Measurements from ENCODE around the gene USP48. TPM values are rescaled to one million over a fixed set of nuclear protein-coding genes. Genes with fewer than 3 reads are reported as not detected.

The USP48 gene
- polyA plus RNA-seq, 2 of the 4 experiments (the other 2 are of a cell fraction): 22.8 to 27.4 TPM

GRCh38 chr1:21799730-21800129 lies 16.8 kb upstream of the USP48 start:
- no peak for ATAC-seq
- H3K27ac ChIP-seq: no peak overlapping the region
- 0 out of 3 replicates have a peak, but pooled peaks cover 4% of the 10 kb centered on the region for H3K4me1 ChIP-seq
- no peaks in the 10 kb centered on the region; the same call in 2 of the 3 replicates for H3K9me3 ChIP-seq
- DNase-seq (ENCODE audit: low read depth in 1 of 2, low spot score in 1 of 2): no peak
- no peak for TF ChIP-seq CBX8 (IDR thresholded peaks at IDR 0.05)
- TF ChIP-seq, protein P1, sequence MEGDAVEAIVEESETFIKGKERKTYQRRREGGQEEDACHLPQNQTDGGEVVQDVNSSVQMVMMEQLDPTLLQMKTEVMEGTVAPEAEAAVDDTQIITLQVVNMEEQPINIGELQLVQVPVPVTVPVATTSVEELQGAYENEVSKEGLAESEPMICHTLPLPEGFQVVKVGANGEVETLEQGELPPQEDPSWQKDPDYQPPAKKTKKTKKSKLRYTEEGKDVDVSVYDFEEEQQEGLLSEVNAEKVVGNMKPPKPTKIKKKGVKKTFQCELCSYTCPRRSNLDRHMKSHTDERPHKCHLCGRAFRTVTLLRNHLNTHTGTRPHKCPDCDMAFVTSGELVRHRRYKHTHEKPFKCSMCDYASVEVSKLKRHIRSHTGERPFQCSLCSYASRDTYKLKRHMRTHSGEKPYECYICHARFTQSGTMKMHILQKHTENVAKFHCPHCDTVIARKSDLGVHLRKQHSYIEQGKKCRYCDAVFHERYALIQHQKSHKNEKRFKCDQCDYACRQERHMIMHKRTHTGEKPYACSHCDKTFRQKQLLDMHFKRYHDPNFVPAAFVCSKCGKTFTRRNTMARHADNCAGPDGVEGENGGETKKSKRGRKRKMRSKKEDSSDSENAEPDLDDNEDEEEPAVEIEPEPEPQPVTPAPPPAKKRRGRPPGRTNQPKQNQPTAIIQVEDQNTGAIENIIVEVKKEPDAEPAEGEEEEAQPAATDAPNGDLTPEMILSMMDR (IDR thresholded peaks at IDR 0.05): no peak
- TF ChIP-seq, protein P2, sequence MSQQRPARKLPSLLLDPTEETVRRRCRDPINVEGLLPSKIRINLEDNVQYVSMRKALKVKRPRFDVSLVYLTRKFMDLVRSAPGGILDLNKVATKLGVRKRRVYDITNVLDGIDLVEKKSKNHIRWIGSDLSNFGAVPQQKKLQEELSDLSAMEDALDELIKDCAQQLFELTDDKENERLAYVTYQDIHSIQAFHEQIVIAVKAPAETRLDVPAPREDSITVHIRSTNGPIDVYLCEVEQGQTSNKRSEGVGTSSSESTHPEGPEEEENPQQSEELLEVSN (IDR thresholded peaks at IDR 0.05; ENCODE audit: borderline replicate concordance, low read depth): no peak
- TF ChIP-seq, protein P3, sequence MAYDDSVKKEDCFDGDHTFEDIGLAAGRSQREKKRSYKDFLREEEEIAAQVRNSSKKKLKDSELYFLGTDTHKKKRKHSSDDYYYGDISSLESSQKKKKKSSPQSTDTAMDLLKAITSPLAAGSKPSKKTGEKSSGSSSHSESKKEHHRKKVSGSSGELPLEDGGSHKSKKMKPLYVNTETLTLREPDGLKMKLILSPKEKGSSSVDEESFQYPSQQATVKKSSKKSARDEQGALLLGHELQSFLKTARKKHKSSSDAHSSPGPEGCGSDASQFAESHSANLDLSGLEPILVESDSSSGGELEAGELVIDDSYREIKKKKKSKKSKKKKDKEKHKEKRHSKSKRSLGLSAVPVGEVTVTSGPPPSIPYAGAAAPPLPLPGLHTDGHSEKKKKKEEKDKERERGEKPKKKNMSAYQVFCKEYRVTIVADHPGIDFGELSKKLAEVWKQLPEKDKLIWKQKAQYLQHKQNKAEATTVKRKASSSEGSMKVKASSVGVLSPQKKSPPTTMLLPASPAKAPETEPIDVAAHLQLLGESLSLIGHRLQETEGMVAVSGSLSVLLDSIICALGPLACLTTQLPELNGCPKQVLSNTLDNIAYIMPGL (CRISPR knock-in tag; IDR thresholded peaks at IDR 0.05; ENCODE audit: borderline replicate concordance): no peak
- TF ChIP-seq HDAC2 (IDR thresholded peaks at IDR 0.05): no peak
- TF ChIP-seq CHD2 (IDR thresholded peaks at IDR 0.05; ENCODE audit: low read length, partially characterized antibody): no peak
- TF ChIP-seq TFCP2L1 (CRISPR knock-in tag; IDR thresholded peaks at IDR 0.05): no peak
- no peak for TF ChIP-seq CHD4 (IDR thresholded peaks at IDR 0.05; ENCODE audit: borderline replicate concordance)
- no peak for TF ChIP-seq SREBF2 (IDR thresholded peaks at IDR 0.05)
- no peak for TF ChIP-seq ATOH8 (CRISPR knock-in tag; IDR thresholded peaks at IDR 0.05; ENCODE audit: low read depth)
- TF ChIP-seq RAD21 (conservative IDR thresholded peaks at IDR 0.05 in 1 of 2, IDR thresholded peaks at IDR 0.05 in 1 of 2): no peak
- H3K4me2 ChIP-seq: no peak overlapping the region
- WGBS (ENCODE audit: missing lambda C conversion rate): 87% methylated on average over 5 of the region's 5 CpGs
- ChIA-PET POLR2A (no interaction called here), CTCF (interaction anchor here (1.0 kb wide), 1 partner anchor 28 kb away, joined by 4 read pairs; no protein-coding TSS in a partner anchor)
- no peak overlapping the region for H3K4me3 ChIP-seq
- FAIRE-seq: no peak

DNA sequence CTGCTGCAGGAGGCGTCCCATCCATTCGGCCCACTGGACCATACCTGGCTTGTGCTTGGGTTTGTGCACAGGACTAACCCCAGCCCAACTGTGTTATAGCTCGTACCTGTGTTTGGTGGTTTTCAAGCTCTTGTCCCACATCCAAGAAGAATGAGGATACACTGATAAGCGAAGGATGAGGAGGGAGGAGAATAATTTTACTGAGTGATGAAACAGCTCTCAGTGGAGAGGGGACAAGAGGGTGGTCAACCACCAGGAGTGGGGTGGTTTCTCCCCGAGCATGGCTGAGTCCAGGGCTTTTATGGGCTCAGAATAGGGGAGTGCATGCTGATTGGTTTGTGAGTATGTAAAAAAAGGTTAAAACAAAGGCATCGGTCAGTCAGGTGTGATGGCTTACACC lies 12.1 kb upstream of the USP48 start:
- no peak overlapping the region for H3K27ac ChIP-seq
- no peak overlapping the region for H3K4me2 ChIP-seq
- FAIRE-seq (no peak), ATAC-seq (no peak), DNase-seq (ENCODE audit: low read depth in 1 of 2, low spot score in 1 of 2) (no peak)
- H3K9me3 ChIP-seq: no peaks in the 10 kb centered on the region; the same call in 2 of the 3 replicates
- no peak overlapping the region for H3K4me3 ChIP-seq
- no peaks in the 10 kb centered on the region for H3K4me1 ChIP-seq
- 74% methylated on average over 5 of the region's 6 CpGs for WGBS (ENCODE audit: missing lambda C conversion rate)
- POLR2A ChIA-PET: no interaction called here
- CTCF ChIA-PET: interaction anchor here (0.7 kb wide), 1 partner anchor 30 kb away, joined by 3 read pairs; no protein-coding TSS in a partner anchor
- TF ChIP-seq JUN (IDR thresholded peaks at IDR 0.05): no peak
- TF ChIP-seq HOXB5 (CRISPR knock-in tag; IDR thresholded peaks at IDR 0.05): no peak

DNA sequence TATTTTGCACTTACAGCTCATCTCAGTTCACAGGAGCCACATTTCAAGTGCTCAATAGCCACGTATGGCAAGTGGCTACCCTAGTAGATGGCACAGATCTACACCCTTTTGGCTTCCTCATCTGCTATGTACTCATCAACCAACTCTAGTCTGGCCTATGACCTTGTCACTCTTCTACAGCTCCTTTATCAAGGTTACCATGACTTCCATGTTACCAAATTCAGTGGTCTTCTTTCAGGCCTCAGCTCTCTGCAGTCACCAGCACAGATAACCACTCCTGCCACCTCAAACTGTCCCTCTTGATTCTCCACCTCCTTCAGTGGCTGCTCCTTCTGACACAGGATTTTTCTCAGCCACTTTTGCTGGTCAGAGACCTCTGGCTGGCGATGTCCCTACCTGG lies 11.7 kb upstream of the USP48 start:
- TF ChIP-seq, protein P4, sequence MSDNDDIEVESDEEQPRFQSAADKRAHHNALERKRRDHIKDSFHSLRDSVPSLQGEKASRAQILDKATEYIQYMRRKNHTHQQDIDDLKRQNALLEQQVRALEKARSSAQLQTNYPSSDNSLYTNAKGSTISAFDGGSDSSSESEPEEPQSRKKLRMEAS (IDR thresholded peaks at IDR 0.05): no peak
- TF ChIP-seq CBX8 (IDR thresholded peaks at IDR 0.05) (no peak), MYC (IDR thresholded peaks at IDR 0.05; ENCODE audit: borderline replicate concordance, low read length) (no peak), KDM5A (IDR thresholded peaks at IDR 0.05) (no peak), TFCP2L1 (CRISPR knock-in tag; IDR thresholded peaks at IDR 0.05) (no peak), PBX3 (IDR thresholded peaks at IDR 0.05) (no peak), ESRRA (IDR thresholded peaks at IDR 0.05; ENCODE audit: borderline replicate concordance, low read length) (no peak), ZFP36 (IDR thresholded peaks at IDR 0.05; ENCODE audit: borderline replicate concordance, partially characterized antibody) (no peak), RARB (CRISPR knock-in tag; IDR thresholded peaks at IDR 0.05) (no peak), SREBF2 (IDR thresholded peaks at IDR 0.05) (no peak), EP300 (IDR thresholded peaks at IDR 0.05) (no peak), HDAC2 (IDR thresholded peaks at IDR 0.05) (no peak), NR3C1 (IDR thresholded peaks at IDR 0.05) (no peak)
- TF ChIP-seq, protein P3 (CRISPR knock-in tag; IDR thresholded peaks at IDR 0.05; ENCODE audit: borderline replicate concordance): no peak
- DNase-seq (ENCODE audit: low read depth in 1 of 2, low spot score in 1 of 2) (no peak), ATAC-seq (no peak), FAIRE-seq (no peak)
- Histone ChIP-seq H3K4me1 (no peaks in the 10 kb centered on the region), H3K4me2 (no peak overlapping the region), H3K4me3 (no peak overlapping the region), H3K9me3 (no peaks in the 10 kb centered on the region; the same call in 2 of the 3 replicates), H3K27ac (no peak overlapping the region)
- ChIA-PET POLR2A (no interaction called here), CTCF (interaction anchor here (0.6 to 0.7 kb wide), 2 partner anchors 30 to 446 kb away, joined by 3 read pairs; no protein-coding TSS in a partner anchor)
- 45% methylated on average over 1 of the region's 2 CpGs for WGBS (ENCODE audit: missing lambda C conversion rate)
